ENCODE measurements around the gene C3orf52.

The C3orf52 gene

GRCh38 chr3:112140584-112140983, 54.4 kb downstream of the C3orf52 start:
- H3K4me2 ChIP-seq: no peak overlapping the region
- H3K27me3 ChIP-seq: no peaks in the 10 kb centered on the region
- no peak overlapping the region for H3K27ac ChIP-seq
- H4K20me1 ChIP-seq: no peaks in the 10 kb centered on the region
- peaks cover 14 to 26% (median 17%) of the 10 kb centered on the region in 11 experiments for H3K9me3 ChIP-seq (replicated peaks in 1 of 11)
- H3K4me3 ChIP-seq: no peak overlapping the region
- TF ChIP-seq Cebpa-rat (IDR thresholded peaks at IDR 0.05): no peak
- no peaks in the 10 kb centered on the region for H3K36me3 ChIP-seq
- peaks cover 15 to 33% (median 29%) of the 10 kb centered on the region in 10 experiments for H3K4me1 ChIP-seq
- no peak overlapping the region for H3K9ac ChIP-seq

DNA sequence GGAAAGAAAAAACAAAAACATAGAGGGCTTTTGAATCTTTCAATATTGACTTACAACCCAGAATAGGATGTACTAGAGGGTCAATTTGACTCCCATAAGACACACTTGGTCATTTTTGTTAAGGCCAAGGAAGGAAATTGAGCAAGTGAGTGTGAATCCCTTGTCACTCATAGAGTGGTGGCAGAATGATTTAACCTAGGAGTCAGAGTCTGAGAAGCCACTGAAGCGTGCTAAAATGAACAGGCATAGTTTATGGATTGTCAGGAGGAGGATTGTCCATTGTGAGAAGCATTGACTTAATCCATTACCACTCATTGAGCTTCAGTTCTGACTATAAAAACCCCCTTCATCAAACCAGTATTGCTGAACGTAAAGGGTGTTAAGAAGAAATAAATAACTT, 55.1 kb downstream of the C3orf52 start:
- Histone ChIP-seq H3K4me1 (peaks cover 15 to 26% (median 24%) of the 10 kb centered on the region in 10 experiments), H3K4me2 (no peak overlapping the region), H3K27ac (no peak overlapping the region), H3K36me3 (no peaks in the 10 kb centered on the region), H3K27me3 (no peaks in the 10 kb centered on the region), H3K9me3 (replicated peaks in 1 of 11) (peaks cover 14 to 27% (median 20%) of the 10 kb centered on the region in 11 experiments), H3K9ac (no peak overlapping the region), H4K20me1 (no peaks in the 10 kb centered on the region), H3K4me3 (no peak overlapping the region)
- no peak for TF ChIP-seq Cebpa-rat (IDR thresholded peaks at IDR 0.05)

GRCh38 chr3:112143251-112143650, 57.1 kb downstream of the C3orf52 start:
- Histone ChIP-seq H3K4me1 (peaks cover 0 to 6% (median 4%) of the 10 kb centered on the region in 10 experiments; a peak in 10 of 20 replicates), H3K9me3 (replicated peaks in 1 of 11) (peaks cover 28 to 45% (median 37%) of the 10 kb centered on the region in 11 experiments), H4K20me1 (no peaks in the 10 kb centered on the region), H3K4me3 (no peak overlapping the region), H3K9ac (no peak overlapping the region), H3K36me3 (no peaks in the 10 kb centered on the region), H3K4me2 (no peak overlapping the region), H3K27ac (no peak overlapping the region), H3K27me3 (no peaks in the 10 kb centered on the region)
- TF ChIP-seq Cebpa-rat (IDR thresholded peaks at IDR 0.05): no peak

DNA sequence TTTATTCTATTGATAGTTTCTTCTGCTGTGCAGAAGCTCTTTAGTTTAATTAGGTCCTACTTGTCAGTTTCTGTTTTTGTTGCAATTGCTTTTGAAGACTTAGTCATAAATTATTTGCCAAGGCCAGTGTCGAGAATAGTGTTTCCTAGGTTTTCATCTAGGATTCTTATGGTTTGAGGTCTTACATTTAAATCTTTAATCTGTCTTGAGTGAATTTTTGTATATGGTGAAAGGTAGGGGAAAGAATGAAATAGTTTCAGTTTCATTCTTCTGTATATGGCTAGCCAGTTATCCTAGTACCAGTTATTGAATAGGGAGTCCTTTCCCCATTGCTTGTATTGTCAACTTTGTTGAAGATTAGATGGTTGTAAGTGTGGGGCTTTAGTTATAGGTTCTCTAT, 57.5 kb downstream of the C3orf52 start:
- no peak overlapping the region for H3K4me2 ChIP-seq

DNA sequence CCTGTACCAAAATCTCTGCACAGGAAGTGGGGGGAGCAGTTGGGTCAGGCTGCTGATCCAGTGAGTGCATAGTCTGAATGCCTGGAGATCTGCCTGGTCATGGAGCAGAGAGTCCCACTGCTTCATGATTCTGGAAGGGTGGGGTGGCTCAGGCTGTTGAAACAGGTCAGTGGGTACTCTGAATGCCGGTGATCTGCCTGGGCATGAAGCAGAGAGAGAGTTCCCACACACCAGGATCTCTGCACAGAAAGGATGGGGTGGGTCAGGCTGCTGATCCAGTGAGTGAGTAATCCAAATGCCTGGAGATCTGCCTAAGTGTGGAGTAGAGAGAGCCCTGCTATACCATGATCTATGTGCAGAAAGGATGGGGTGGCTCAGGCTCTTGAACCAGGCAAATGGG, 62.9 kb downstream of the C3orf52 start:
- no peak overlapping the region for H3K9ac ChIP-seq
- H3K4me2 ChIP-seq: no peak overlapping the region
- peaks cover 46 to 57% (median 53%) of the 10 kb centered on the region in 11 experiments for H3K9me3 ChIP-seq (replicated peaks in 1 of 11)
- no peak overlapping the region for H3K4me3 ChIP-seq
- no peaks in the 10 kb centered on the region for H3K27me3 ChIP-seq
- H4K20me1 ChIP-seq: no peaks in the 10 kb centered on the region
- TF ChIP-seq Cebpa-rat (IDR thresholded peaks at IDR 0.05): no peak
- no peaks in the 10 kb centered on the region for H3K36me3 ChIP-seq
- no peaks in the 10 kb centered on the region for H3K4me1 ChIP-seq
- no peak overlapping the region for H3K27ac ChIP-seq

More for the DNA sequence above, 57.5 kb downstream of the C3orf52 start:
- H3K9ac ChIP-seq: no peak overlapping the region
- H3K36me3 ChIP-seq: no peaks in the 10 kb centered on the region
- no peak for TF ChIP-seq Cebpa-rat (IDR thresholded peaks at IDR 0.05)
- peaks cover 0 to 2% (median 0%) of the 10 kb centered on the region in 10 experiments; a peak in 7 of 20 replicates for H3K4me1 ChIP-seq
- H3K27me3 ChIP-seq: no peaks in the 10 kb centered on the region
- no peak overlapping the region for H3K27ac ChIP-seq
- H4K20me1 ChIP-seq: no peaks in the 10 kb centered on the region
- peaks cover 32 to 49% (median 41%) of the 10 kb centered on the region in 11 experiments for H3K9me3 ChIP-seq (replicated peaks in 1 of 11)
- H3K4me3 ChIP-seq: no peak overlapping the region

- no peaks in the 10 kb centered on the region for H4K20me1 ChIP-seq
- H3K4me2 ChIP-seq: no peak overlapping the region
- H3K9ac ChIP-seq: no peak overlapping the region
Measured at GRCh38 chr3:112167758-112168157, 81.6 kb downstream of the C3orf52 start.

More at GRCh38 chr3:112167758-112168157, 81.6 kb downstream of the C3orf52 start:
- Histone ChIP-seq H3K4me3 (no peak overlapping the region), H3K27ac (no peak overlapping the region), H3K36me3 (no peaks in the 10 kb centered on the region), H3K27me3 (no peaks in the 10 kb centered on the region), H3K9me3 (replicated peaks in 1 of 11) (peaks cover 7 to 11% (median 10%) of the 10 kb centered on the region in 11 experiments; a peak in 16 of 22 replicates), H3K4me1 (no peaks in the 10 kb centered on the region)
- TF ChIP-seq Cebpa-rat (IDR thresholded peaks at IDR 0.05): no peak
